ENCODE data around the gene ASB1.
"Not testable (repeated sequence)": the region's sequence is repeated elsewhere in the genome, so short reads cannot be mapped to it uniquely, and the experiment has no call there.

Gene ASB1

DNA sequence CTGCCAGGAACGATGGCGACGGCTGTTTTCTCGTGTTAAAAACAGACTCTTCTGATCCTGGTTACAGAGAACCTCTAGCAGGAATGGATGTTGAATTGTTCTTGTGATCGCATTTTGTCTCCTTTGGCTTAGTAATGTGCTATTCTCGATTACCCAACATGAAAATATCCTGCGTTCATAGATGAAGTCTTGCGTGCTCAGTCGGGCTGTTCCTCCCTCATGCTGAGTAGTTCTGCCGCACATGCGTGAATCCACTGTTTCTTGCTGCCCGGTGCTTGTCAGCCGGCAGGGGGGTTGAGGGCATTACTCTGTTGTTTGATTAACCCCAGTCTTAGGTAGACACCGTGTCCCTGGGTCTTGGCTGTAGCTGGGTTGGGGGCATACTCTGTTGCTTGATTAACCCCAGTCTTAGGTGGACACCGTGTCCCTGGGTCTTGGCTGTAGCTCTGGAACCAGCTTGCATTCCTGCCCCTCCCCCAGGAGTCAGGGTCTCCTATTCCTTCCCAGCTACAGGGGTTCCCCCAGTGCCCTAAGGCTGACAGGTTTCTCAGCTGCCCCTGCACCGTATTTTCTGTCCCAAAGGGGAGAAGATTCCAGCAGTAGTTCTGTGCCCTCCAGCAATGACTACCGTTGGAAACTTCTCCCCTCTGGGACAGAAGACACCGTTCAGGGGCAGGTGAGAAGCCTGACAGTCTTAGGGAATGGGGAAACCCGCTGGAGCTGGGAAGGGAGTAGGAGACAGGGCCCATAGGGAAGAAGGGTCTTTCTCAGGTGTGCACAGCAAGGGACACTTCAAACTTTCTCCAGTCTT lies 22.1 kb upstream of the ASB1 start:
- no peak for DNase-seq

DNA sequence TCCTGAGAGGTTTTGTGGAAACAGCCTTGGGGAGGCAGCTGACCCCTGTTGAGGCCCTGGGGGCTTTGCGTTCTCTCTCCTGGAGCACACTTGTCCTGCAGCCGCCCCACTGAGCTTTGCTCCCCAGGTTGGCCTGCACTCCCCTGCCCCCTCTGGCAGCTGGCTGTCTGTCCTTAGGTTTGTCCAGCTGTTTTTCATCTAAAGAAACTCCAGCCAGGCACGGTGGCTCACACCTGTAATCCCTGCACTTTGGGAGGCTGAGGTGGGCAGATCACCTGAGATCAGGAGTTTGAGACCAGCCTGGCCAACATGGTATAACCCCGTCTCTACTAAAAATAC lies 21.5 kb upstream of the ASB1 start:
- not testable (repeated sequence) for DNase-seq

DNA sequence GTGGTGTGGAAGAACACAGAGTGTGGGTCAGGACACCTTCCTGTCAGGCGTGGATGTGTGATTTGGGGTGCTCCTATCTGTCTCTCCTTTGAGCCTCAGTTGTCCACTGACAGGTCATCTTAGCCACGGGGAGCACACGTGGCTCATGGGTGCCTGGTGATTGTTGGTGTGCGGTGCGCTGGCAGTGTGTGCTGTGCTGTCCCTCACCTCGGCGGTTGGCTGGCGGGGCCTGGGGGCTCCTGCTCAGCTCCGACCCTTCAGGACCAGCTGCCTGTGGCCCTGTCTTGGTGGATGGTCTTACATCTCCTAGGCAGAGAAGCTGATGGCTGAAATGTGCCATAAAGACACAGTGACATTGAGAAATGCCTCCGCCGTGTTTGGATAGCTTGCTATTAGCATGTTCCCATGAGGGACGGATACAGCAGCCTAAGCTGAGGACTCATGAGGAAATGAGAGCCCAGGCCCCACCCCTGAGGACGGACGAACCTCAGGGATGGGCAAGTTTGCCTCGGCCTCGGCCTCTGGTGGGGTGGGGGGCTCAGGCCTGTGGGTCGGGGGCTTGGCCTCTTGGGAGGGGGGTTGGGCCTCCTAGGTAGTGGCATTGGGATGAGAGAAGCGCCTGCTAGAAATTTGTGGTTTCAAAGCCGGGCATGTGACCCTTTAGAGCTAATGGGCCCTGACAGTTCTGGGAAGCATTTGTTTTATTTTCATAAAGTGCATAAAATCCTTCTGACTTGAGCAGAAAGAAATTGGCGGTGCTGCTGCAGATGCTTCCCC lies 20.3 kb upstream of the ASB1 start:
- no peak for DNase-seq

DNA sequence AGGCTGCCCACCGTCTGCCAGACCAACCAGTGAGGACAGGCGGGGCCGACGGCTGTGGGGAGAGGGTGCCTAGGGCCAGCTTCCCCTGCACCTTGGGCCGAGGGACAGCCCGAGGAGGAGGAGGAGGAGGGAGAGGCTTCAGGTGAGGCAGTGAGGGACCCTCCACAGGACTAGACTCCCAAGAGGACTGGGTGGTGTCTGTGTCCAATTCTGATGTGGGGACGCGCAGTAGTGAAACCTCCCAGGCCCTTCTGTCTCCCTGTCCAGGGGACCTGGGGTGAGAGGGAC lies 19.8 kb upstream of the ASB1 start:
- no peak for DNase-seq

DNA sequence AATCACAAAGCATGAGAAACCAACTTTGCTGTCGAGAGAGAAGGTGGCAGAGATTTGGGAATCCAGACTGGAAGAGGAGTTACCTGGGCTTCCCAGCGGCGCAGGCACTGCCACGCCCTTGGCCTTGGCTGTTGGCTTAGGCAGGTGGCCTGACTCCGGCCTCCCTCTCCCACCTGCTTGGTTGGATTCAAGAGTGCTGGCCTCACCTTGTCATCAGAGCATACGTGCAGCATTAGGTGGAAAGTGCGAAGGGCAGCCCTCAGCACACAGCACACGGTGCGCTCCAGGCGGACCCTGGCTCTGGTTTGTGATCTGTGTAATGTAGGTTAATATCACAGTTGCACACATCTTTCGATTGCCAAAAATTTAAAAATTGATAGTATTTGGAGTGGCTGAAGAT lies 19.2 kb upstream of the ASB1 start:
- DNase-seq = no peak

DNA sequence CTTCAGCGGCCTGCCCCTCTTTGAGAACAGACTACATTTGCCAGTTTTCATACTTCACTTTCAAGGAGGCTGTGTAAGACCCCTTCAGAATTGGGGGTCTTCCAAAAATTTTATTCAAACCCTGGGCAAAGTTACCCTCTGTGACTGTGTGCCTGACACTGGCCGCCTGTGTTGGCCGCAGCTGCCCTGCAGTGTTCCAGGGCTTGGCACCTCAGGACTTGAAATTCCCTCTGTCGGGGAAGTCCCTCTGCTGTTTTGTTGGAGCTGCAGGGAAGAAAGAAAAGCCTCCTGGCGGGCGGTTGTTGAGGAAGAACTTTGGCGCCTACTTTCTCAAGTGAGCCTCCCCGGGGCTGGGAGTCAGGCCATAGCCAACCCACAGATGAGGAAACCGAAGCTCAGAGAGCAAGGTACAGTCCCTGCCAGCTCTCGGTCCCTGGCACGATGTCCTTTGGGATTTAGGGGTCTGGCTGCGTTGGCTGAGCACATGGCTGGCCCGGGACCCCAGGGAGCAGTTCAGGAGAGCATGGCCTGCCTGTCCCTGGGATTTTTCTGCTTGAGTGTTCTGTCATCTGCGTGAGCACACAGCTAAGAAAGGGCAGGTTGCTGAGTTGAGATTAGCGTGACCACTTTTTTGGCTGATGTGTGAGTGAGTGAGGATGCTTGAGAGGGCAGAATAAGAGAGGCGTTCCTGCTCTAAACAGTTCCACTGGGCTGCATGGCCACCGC lies 17.9 kb upstream of the ASB1 start:
- no peak for DNase-seq

DNA sequence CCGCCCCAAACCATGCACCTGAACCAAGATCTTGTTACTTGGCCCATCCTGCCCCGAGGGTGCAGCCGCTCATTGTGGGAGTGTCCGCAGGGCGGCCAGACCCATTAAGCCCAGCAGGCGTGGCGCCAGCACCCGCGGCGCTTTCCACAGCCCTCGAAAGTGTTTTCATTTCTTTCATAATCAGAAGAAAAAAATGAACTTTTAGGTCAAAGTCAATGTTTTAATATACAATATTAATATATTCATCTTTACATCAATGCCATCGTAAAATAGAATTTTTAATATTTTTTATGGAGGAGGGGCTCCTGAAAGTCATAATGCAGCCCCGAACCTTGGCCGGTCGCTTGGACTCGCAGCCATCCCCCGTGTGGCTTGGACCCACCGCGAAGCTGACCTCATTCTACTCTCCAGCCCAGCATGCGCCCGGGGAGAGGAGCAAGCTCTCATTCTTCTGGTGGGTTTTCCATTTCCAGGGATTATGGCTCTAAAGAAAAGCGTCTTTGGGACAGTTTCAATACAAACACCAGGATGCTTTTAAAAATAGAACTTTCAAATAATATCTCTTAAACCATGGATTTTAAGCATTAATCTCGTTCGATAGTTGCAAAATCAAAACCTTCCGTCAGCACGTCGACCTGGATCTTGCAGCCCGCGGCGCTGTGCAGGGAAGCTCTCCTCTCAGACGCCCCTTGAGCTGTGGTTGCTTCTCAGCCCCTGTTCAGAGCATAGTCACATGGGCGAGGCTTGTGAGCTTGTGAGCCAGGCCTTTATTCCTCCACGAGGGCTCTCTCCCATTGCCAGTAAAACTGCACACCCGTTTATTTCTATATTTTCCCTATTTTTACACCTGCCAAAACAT lies 17.2 kb upstream of the ASB1 start:
- no peak for DNase-seq

DNA sequence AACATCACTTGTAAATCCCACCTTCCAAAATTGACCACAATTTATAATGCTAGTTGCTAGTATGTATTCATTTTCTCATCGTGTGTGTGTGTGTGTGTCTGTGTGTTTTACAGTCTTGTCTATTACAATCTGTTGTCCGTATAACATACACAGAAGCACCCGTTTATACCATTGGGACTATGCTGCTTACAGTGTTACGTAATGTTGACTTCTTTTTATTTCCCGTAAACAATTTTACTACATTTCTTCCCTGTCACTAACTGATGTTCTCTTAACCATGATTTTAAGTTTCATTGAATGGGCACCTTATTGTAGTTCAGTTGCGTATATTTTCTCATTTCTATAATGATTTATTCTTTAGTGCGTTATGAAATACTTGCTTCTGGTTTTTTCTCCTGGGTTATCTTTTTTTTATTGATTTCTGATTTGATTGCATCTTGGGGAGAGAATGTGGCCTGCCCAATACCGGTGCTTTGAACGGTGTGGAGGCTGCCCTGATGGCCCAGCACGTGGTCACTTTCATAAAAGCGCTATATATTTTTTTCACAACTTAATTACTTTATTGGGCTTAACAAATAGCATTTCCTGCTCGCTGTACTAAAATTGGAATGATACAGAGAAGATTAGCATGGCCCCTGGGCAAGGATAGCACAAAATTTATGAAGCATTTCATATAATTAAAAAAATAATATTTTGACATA lies 14.5 kb upstream of the ASB1 start:
- no peak for DNase-seq

DNA sequence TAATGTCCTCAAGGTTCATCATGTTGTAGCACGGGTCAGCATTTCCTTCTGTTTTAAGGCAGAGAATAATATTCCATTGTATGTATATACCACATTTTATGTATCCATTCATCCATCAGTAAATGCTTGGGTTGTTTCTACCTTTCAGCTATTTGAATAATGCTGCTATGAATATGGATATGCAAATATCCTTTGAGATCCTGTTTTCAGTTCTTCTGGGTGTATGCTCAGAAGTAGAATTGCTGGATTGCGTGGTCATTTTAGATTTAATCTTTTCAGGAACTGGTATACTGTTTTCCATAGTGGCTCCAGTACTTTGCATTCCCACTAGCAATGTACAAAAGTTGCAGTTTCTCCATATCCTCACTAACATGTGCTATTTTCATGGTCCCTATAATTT lies 13.4 kb upstream of the ASB1 start:
- DNase-seq = no peak

DNA sequence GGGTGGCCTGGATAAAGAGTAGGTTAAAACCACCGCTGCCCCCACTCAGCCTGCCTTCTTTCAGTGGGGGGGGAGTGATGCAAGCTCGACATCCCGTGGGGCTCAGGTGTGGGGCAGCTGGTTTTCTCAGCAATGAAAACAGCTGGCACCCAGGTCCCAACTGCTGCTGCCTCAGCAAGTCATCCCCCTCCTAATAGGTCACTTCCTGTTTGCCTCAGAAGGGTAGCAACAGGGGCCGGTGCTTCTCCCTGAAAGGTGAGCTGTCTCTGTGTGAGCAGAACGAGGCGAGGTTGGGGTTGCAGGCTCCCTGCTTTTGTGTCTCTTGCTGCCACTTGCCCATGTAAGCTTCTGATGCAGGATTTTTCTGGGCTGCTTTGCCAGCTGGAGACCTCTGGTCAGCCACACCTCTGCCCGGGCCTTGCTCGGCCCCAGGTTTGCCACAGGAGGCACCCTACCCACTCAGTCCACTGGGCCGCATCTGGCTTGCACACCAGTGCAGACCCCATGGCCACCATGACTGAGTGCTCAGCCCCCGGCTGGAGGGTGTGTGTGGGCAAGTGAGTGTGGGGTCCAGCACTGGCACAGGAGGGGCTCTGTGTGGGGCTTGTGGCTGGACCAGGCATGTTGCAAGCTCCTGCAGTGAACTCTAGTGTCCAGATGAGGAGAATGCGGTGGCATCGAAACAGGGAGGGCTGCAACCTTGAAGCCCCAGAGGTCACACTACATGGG lies 11.5 kb upstream of the ASB1 start:
- no peak for DNase-seq

DNA sequence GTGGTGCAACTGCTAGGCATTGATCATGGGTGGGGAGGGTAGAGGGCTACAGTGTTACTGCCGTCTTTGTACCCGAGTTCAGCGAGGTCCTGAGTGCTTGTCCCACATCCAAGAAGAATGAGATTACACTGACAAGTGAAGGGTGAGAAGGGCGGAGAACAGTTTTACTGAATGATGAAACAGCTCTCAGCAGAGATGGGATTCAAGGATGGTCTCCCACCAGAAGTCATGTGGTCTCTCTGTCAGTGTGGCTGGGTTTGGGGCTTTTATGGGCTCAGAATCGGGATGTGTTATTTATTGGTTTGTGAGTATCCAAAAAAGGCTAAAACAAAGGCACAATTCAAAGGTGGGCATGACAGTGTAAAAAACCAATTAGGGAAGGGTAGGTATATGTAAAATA lies 10.8 kb upstream of the ASB1 start:
- DNase-seq = no peak

DNA sequence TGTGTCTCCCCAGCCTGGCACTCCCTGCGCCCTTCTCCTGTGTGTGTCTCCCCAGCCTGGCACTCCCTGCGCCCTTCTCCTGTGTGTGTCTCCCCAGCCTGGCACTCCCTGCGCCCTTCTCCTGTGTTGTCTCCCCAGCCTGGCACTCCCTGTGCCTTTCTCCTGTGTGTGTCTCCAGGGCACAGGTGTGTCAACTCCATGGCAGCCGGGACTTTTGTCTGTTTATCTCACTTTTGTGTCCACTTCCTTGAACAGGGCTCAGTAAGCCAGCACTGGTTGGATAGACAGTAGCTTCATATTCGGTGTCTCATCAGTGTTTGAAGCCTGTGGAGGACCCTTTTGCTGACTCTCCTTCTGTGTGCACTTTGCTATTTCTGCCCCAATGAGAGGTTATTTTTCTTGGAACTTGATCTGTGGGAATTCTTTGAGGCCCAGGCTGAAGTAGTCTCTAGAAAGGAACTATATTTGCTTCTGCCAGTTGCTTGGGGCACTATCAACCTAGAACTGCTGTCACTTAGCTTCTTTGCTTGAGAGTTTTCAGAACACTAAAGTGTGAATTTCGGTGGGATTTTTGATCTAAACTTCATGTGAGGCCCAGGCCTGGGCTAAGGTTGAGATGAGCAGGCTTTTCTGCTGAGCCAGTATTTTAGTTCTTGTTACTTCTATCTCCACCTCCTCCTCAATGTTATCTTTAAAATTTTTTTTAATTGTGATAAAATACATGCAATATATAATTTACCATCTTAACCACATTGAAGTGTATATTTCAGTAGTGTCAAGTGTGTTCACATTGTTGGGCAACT lies 8.3 kb upstream of the ASB1 start:
- DNase-seq = no peak

DNA sequence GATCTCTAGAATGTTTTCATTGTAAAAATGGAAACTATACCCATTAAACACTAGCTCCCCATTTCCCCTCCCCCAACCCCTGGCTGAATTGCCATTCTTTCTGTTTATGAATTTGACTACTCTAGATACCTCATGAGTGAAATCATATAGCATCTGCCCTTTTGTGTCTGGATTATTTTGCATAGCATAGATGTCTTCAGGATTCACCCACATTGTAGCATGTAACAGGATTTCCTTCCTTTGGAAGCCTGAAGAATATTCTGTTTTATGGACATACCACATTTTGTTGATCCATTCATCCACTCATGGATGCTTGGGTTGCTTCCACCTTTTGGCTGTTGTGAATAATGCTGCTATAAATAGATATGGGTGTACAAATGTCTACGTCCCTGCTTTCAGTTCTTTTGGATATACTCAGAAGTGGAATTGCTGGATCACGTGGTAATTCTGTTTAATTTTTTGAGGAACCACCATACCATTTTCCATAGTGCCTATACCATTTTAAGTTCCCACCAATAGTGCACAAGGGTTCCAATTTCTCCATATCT lies 7.7 kb upstream of the ASB1 start:
- no peak for DNase-seq

DNA sequence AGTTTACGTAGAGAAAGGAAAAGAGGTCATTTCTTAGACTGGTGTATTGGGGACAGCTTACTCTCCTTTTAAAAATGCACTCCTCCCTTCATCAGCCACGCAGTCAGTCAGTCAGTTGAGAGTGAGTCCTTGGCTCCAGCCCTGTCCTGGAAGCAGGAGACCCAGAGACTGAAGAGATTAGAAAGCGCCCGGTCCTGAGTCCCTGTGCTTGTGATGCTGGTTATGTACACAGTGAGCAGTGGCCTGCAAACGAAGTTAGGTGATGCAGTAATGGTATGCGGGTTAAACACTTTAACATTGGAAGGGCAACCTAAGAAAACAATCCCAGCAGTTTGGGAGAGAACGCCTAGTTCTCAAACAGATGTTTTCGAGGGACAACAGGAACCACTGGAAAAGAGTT lies 6.3 kb upstream of the ASB1 start:
- DNase-seq = no peak

DNA sequence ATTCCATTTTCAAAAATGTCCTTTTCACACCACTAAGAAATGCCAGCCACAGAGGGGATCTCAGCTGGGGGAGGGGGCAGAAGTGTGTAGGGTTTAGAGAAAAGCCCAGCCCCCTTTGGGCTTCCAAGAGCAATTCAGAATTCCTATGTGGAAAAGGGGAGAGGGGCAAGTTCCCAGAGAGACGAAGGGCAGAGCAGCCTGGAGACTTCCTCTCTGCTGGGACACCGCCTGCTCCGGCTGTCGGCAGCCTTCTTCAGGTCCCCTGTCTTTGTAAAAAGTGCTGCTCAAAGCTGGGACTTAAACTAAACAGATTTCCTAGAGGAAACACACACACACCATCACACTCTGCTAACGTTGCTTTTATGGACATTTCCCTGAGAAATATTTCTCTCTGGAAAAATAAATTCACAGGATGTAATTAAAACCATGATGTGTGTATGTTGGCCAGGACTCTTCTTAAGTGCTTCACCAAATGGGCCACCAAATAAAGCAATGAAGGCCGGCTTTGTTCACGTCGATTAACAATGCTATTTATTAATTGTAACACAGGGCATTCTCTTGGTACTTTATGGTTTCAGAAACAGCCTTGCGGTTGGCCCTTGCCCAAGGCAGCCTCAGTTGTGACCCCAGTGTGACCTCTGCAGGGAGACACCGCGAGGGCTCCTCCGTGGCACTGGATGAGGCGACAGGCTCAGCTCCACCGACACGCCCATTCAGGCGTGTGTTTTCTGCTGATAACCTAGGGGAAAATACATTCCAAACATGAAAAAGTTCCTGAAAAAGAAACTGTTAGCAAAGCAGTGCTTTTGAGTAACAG lies 5.6 kb upstream of the ASB1 start:
- DNase-seq = no peak

DNA sequence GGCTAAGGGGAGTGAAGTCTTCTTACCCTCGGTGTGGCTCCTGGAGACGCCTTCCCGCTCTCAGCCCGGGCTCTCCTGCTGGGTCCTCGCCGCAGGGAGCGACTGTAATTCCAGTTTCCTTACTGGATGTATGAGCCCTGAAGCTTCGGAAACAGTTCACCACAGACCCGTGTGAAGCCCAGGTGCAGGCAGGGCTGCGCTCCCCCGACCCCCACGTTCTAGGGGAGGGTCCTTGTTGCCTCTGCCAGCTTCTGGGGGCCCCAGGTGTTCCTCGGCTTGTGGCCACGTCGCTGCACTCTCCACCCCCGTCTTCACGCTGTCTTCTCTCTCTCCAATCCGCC lies 5.1 kb upstream of the ASB1 start:
- no peak for DNase-seq

DNA sequence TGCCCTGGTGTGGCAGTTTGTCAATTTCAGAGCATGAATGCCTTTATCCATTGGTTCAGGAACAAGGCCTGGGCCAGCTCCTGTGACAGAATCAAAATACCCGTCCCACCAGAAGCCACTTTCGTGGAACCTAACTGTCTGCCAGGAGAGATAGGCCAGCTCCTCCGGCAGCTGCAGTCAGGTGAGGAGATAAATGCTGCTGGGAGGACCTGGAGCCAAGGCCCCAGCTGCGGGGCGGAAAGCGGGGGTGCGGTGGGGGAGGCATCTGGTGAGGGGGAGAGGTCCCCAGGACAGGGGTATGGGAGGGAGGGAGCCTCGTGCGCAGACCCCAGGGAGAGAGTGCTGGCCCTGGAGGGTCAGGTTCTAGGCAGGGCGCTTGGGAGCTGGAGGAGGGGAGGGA lies 4.4 kb upstream of the ASB1 start:
- DNase-seq = no peak

DNA sequence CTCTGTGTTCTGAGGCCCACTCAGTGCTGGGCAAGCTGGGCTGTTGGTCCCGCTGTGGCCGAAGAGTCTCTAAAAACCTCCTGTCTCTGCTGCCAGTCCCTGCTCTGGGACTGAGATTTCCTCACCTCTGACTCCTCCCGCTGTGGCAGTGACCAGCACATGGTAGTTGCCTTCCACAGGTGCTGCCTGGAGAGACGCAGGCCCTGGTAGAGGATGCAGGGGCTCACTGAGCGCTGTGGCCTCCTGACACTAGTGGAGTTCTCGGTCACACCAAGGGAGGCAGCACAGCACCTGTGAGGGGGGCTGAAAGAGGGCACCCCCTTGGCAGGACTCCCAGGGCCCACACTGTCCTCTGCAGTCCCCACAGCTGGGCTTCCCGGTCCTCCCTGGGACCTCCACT lies 3.8 kb upstream of the ASB1 start:
- no peak for DNase-seq

DNA sequence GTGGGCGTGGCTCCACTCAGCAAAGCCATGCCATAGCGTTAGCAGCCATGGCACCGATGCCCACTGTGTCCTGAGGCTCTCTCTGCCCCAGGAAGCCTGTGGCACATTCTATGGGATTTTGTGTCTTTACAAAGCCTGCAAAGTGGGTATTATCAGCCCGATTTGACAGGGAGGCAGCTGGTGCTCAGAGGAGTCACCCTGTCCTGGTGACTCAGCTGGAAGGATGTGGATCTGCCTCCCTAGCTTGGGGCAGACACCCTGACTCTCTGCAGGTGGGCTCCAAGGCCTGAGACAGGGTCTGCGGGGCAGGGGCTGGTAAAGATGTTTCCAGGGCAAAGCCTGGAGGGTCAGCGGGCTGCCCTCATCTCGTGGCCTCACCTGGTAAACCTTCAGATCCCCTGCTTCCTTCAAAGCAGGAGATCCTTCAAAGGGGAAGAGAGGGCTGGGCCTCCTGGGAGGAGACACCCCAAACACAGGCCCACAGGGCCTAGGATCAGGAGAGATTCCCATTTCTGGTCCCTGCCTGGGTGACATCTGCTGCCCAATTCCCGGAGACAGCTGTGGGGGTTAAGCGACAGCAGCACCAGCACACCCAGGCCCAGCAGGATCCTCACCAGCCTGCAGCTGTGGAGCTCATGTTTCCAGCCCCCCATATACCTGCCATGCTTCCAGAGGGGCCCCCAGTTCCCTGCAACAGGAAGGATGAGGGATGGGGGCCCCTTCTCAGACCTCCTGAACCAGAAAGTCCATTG lies 3.0 kb upstream of the ASB1 start:
- no peak for DNase-seq

Measured in kidney glomerular epithelial cell (primary cell).